Naive thymus-derived CD4-positive, alpha-beta T cell (primary cell): Measurements from ENCODE around the gene GPR78. TPM values are rescaled to one million over a fixed set of nuclear protein-coding genes. Genes with fewer than 3 reads are reported as not detected.

ENCODE experiments used
- ATAC-seq: fragments of 150-1000 bp; cut with Tn5 transposase; 2 replicates; pipeline ENCODE4 v1.10.0; 2021; ENCODE audit warnings: mild to moderate bottlenecking, moderate library complexity
- CTCF ChIA-PET: fragments of 350-600 bp; sonication (Branson Sonifier 250); formaldehyde crosslinking; loops from one replicate; lab custom pipeline; 2021; ENCODE audit warnings: antibody characterized with exemption; lab: Charles Lee
- POLR2A ChIA-PET: fragments of 350-600 bp; sonication (Branson Sonifier 250); formaldehyde crosslinking; loops from one replicate; lab custom pipeline; 2021; ENCODE audit warnings: antibody characterized with exemption, inconsistent platforms; lab: Charles Lee
- DNase-seq, 9 donors: peaks; one replicate each; pipeline versions ENCODE4 v3.0.0 to v3.0.0-alpha.2; 2020 to 2022; ENCODE audit warnings: mixed read lengths in 1 of 9
- H3K27ac ChIP-seq: one replicate; pipeline ENCODE4 v1.7.0; 2013; ENCODE audit warnings: mild to moderate bottlenecking, low read depth, low read length, moderate library complexity
- H3K27me3 ChIP-seq, 2 donors: one replicate each; pipeline ENCODE4 v1.7.0; 2013; ENCODE audit warnings: low read length in 2 of 2, mild to moderate bottlenecking in 2 of 2, moderate library complexity in 2 of 2; ENCODE audit not compliant: control insufficient read depth in 2 of 2, insufficient read depth in 2 of 2
- H3K36me3 ChIP-seq, 3 experiments: 1 replicate in 2 of 3; 2 replicates in 1 of 3; pipeline ENCODE4 v1.7.0; 2013; ENCODE audit warnings: low read length in 3 of 3, mild to moderate bottlenecking in 3 of 3, moderate library complexity in 1 of 3; ENCODE audit not compliant: insufficient read depth in 3 of 3, control insufficient read depth in 2 of 3
- H3K4me1 ChIP-seq, 2 donors: one replicate each; pipeline ENCODE4 v1.7.0; 2013; ENCODE audit warnings: low read length in 2 of 2, mild to moderate bottlenecking in 2 of 2, moderate library complexity in 1 of 2; ENCODE audit not compliant: control insufficient read depth in 2 of 2, insufficient read depth in 2 of 2
- H3K4me3 ChIP-seq: 2 replicates; pipeline ENCODE4 v1.7.0; 2013; ENCODE audit warnings: mild to moderate bottlenecking, low read length
- H3K9me3 ChIP-seq, 3 experiments: 1 replicate in 2 of 3; 2 replicates in 1 of 3; pipeline ENCODE4 v1.7.0; 2013; ENCODE audit warnings: low read length in 3 of 3; ENCODE audit not compliant: control insufficient read depth in 2 of 3
- H3K27ac Mint-ChIP-seq, 9 donors: one replicate each; pipeline ENCODE4 v1.8.0; 2020 to 2022; ENCODE audit warnings: mixed read lengths in 9 of 9, mild to moderate bottlenecking in 8 of 9, moderate library complexity in 5 of 9, inconsistent platforms in 2 of 9
- H3K27me3 Mint-ChIP-seq, 5 donors: one replicate each; pipeline ENCODE4 v1.8.0; 2021 to 2022; ENCODE audit warnings: mixed read lengths in 5 of 5, mild to moderate bottlenecking in 1 of 5
- H3K36me3 Mint-ChIP-seq, 5 donors: one replicate each; pipeline ENCODE4 v1.8.0; 2020 to 2022; ENCODE audit warnings: mixed read lengths in 5 of 5, mild to moderate bottlenecking in 3 of 5, inconsistent platforms in 1 of 5
- H3K4me1 Mint-ChIP-seq, 7 donors: one replicate each; pipeline ENCODE4 v1.8.0; 2020 to 2022; ENCODE audit warnings: mixed read lengths in 7 of 7, mild to moderate bottlenecking in 3 of 7, inconsistent platforms in 1 of 7
- H3K4me3 Mint-ChIP-seq, 10 donors: one replicate each; pipeline ENCODE4 v1.8.0; 2020 to 2022; ENCODE audit warnings: mild to moderate bottlenecking in 10 of 10, mixed read lengths in 10 of 10, moderate library complexity in 6 of 10, inconsistent platforms in 2 of 10
- H3K9me3 Mint-ChIP-seq, 11 donors: one replicate each; pipeline ENCODE4 v1.8.0; 2020 to 2022; ENCODE audit warnings: mixed read lengths in 11 of 11, mild to moderate bottlenecking in 4 of 11, inconsistent platforms in 1 of 11, moderate library complexity in 1 of 11
- intact Hi-C, 2 donors: fragments of 100-400 bp; cut with micrococcal nuclease; formaldehyde crosslinking; loops; one replicate each; pipeline ENCODE4 v1.15.1; 2023
- polyA plus RNA-seq, 2 donors: library from polyadenylated mRNA; unstranded; fragments of 300-500 nt; fragmentation: Illumina TruSeq; gene quantifications; one replicate each; pipeline ENCODE4 v1.2.3, GENCODE V29; 2021
- total RNA-seq, 6 experiments: library from RNA in 5 of 6; stranded (reverse) in 5 of 6; gene quantifications; 1 replicate in 5 of 6; 2 replicates in 1 of 6; pipeline ENCODE4 v1.2.3 and lab custom pipeline; 2021 to 2026

GPR78 gene
- total and polyA plus RNA-seq, 7 experiments from 2014 or later, result not detected

GRCh38 chr4:8579526-8580320 is 469 bp upstream of the GPR78 start:
- Histone ChIP-seq H3K4me1 (no peaks in the 10 kb centered on the region), H3K4me3 (no peak overlapping the region), H3K27me3 (no peaks in the 10 kb centered on the region), H3K27ac (no peak overlapping the region), H3K36me3 (no peaks in the 10 kb centered on the region), H3K9me3 (no peaks in the 10 kb centered on the region)
- no peak for ATAC-seq
- H3K4me1 Mint-ChIP-seq, result no peaks in the 10 kb centered on the region
- H3K27ac Mint-ChIP-seq, result no peak overlapping the region
- ChIA-PET POLR2A (no interaction called here), CTCF (no interaction called here)
- no peaks in the 10 kb centered on the region for H3K36me3 Mint-ChIP-seq
- DNase-seq, result no peak
- no peak overlapping the region for H3K4me3 Mint-ChIP-seq
- H3K27me3 Mint-ChIP-seq, result peaks cover 0 to 44% (median 25%) of the 10 kb centered on the region in 5 donors
- intact Hi-C loops, result no loop called here
- H3K9me3 Mint-ChIP-seq, result peaks cover 0 to 3% (median 0%) of the 10 kb centered on the region in 11 donors

DNA sequence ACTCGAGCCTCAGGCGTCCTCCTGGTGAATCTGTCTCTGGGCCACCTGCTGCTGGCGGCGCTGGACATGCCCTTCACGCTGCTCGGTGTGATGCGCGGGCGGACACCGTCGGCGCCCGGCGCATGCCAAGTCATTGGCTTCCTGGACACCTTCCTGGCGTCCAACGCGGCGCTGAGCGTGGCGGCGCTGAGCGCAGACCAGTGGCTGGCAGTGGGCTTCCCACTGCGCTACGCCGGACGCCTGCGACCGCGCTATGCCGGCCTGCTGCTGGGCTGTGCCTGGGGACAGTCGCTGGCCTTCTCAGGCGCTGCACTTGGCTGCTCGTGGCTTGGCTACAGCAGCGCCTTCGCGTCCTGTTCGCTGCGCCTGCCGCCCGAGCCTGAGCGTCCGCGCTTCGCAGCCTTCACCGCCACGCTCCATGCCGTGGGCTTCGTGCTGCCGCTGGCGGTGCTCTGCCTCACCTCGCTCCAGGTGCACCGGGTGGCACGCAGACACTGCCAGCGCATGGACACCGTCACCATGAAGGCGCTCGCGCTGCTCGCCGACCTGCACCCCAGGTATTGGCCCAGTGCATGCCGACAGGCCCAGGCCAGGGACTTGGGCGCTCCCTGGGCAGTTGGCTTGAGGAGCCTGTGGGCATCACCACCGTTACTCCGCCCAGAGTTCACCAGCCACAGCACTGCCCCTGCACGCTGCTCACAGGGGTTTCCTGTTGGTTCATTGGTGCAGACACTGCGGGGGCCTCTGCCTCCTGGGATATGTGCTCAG is 1.1 kb downstream of the GPR78 start:
- Mint-ChIP-seq H3K27ac (no peak overlapping the region), H3K4me3 (no peak overlapping the region), H3K9me3 (peaks cover 0 to 3% (median 0%) of the 10 kb centered on the region in 11 donors), H3K36me3 (no peaks in the 10 kb centered on the region), H3K4me1 (no peaks in the 10 kb centered on the region), H3K27me3 (peaks cover 0 to 53% (median 25%) of the 10 kb centered on the region in 5 donors)
- POLR2A ChIA-PET, result no interaction called here
- no peak overlapping the region for H3K4me3 ChIP-seq
- no peaks in the 10 kb centered on the region for H3K27me3 ChIP-seq
- H3K4me1 ChIP-seq, result no peaks in the 10 kb centered on the region
- no peaks in the 10 kb centered on the region for H3K36me3 ChIP-seq
- CTCF ChIA-PET, result no interaction called here
- DNase-seq (no peak), ATAC-seq (no peak)
- H3K9me3 ChIP-seq, result no peaks in the 10 kb centered on the region
- intact Hi-C loops, result no loop called here
- no peak overlapping the region for H3K27ac ChIP-seq

DNA sequence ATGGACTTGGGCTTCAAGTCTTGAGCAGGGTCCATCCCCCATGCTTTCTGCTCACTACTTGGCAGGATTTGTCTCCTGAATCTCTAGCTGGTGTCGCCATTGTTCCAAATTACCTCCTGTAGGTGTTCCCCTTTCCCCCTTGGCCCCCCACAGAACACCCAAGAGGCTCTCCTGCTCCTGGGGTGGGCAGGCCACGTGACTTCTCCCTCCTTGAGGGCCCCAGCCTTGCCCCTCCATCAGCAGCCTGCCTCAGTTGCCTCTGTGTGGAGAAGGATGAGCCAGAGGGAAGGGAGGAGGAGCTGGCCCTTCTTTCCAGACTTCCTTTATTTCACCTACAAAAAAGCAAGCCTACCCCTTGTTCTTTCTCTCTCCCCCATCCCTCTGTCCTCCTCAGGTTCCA is 1.8 kb downstream of the GPR78 start:
- Histone ChIP-seq H3K27me3 (no peaks in the 10 kb centered on the region), H3K4me3 (no peak overlapping the region), H3K27ac (no peak overlapping the region), H3K4me1 (no peaks in the 10 kb centered on the region), H3K36me3 (no peaks in the 10 kb centered on the region), H3K9me3 (no peaks in the 10 kb centered on the region)
- no peak for DNase-seq
- Mint-ChIP-seq H3K27me3 (peaks cover 0 to 52% (median 21%) of the 10 kb centered on the region in 5 donors), H3K4me1 (no peaks in the 10 kb centered on the region), H3K36me3 (no peaks in the 10 kb centered on the region), H3K4me3 (no peak overlapping the region), H3K27ac (peak overlapping the region in 1 of 9 donors; percentile 59), H3K9me3 (peaks cover 0 to 3% (median 0%) of the 10 kb centered on the region in 11 donors)
- intact Hi-C loops, result no loop called here
- CTCF ChIA-PET, result no interaction called here
- ATAC-seq, result no peak
- POLR2A ChIA-PET, result no interaction called here

DNA sequence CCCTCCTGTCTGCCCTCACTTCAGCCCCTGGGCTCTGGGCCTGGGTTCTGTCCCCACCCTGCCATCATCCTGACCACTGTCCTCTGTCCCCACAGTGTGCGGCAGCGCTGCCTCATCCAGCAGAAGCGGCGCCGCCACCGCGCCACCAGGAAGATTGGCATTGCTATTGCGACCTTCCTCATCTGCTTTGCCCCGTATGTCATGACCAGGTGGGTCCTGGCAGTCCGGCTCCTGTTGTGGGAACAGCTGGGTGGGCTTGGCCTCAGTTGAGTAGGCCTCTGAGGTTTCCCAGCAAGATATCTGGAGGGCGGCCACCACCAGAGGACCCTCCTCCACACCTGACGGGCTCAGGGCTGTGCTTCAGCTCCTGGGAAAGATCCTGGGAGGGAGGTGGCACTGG is 2.2 kb downstream of the GPR78 start:
- no peaks in the 10 kb centered on the region for H3K36me3 Mint-ChIP-seq
- ChIA-PET POLR2A (no interaction called here), CTCF (no interaction called here)
- Histone ChIP-seq H3K4me1 (no peaks in the 10 kb centered on the region), H3K27ac (no peak overlapping the region), H3K36me3 (no peaks in the 10 kb centered on the region), H3K27me3 (no peaks in the 10 kb centered on the region), H3K9me3 (no peaks in the 10 kb centered on the region), H3K4me3 (no peak overlapping the region)
- no peaks in the 10 kb centered on the region for H3K4me1 Mint-ChIP-seq
- DNase-seq (no peak), ATAC-seq (no peak)
- peak overlapping the region in 1 of 9 donors; percentile 59 for H3K27ac Mint-ChIP-seq
- H3K9me3 Mint-ChIP-seq, result peaks cover 0 to 3% (median 0%) of the 10 kb centered on the region in 11 donors
- intact Hi-C loops, result no loop called here
- peaks cover 0 to 49% (median 20%) of the 10 kb centered on the region in 5 donors for H3K27me3 Mint-ChIP-seq
- H3K4me3 Mint-ChIP-seq, result no peak overlapping the region

DNA sequence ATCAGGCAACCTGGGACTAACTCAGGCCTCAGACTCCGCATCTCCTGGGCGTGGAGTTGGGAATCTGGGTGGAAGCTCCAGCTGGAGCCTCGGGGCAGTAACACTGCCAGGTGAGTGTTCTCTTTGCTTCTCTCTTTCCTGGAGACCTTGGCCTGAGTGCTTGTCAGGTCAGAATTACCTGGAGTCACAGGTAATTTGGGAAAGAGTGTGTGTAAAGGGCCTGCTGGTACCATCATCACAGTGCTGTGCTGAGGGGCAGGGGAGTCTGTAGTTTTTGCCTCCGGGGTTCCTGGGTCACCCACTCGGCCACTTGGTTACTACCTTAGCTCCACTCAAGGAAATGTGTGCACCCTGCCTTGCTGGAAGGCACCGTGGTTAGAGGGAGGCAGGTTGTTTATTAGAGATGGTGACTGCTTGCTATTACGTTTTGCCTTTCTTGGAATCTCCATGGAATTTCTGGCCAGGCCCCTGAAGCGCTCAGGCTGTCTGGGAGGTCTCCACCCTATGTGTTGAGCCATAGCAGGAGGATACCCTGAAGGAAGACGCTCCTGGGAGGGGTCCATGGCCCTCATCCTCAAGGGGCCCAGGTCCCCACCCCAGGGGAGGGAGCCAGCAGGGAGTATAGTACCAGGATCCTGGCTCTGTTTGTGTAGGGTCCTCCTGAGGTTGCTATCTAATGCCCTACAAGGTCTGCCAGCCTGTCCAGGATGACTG is 2.9 kb downstream of the GPR78 start:
- no peaks in the 10 kb centered on the region for H3K27me3 ChIP-seq
- no peaks in the 10 kb centered on the region for H3K9me3 ChIP-seq
- CTCF ChIA-PET, result no interaction called here
- ATAC-seq (no peak), DNase-seq (no peak)
- H3K36me3 Mint-ChIP-seq, result no peaks in the 10 kb centered on the region
- no peak overlapping the region for H3K4me3 Mint-ChIP-seq
- peaks cover 0 to 43% (median 15%) of the 10 kb centered on the region in 5 donors for H3K27me3 Mint-ChIP-seq
- no peaks in the 10 kb centered on the region for H3K4me1 ChIP-seq
- H3K27ac ChIP-seq, result no peak overlapping the region
- H3K9me3 Mint-ChIP-seq, result peaks cover 0 to 3% (median 0%) of the 10 kb centered on the region in 11 donors
- H3K27ac Mint-ChIP-seq, result no peak overlapping the region
- H3K36me3 ChIP-seq, result no peaks in the 10 kb centered on the region
- intact Hi-C loops, result no loop called here
- no peak overlapping the region for H3K4me3 ChIP-seq
- H3K4me1 Mint-ChIP-seq, result no peaks in the 10 kb centered on the region
- POLR2A ChIA-PET, result no interaction called here

- H3K36me3 Mint-ChIP-seq, result no peaks in the 10 kb centered on the region
- peaks cover 0 to 3% (median 0%) of the 10 kb centered on the region in 11 donors for H3K9me3 Mint-ChIP-seq
- POLR2A ChIA-PET, result no interaction called here
- DNase-seq (no peak), ATAC-seq (no peak)
- no peak overlapping the region for H3K27ac Mint-ChIP-seq
- H3K27me3 Mint-ChIP-seq, result peaks cover 0 to 38% (median 14%) of the 10 kb centered on the region in 5 donors
- H3K27ac ChIP-seq, result no peak overlapping the region
- H3K4me1 Mint-ChIP-seq, result no peaks in the 10 kb centered on the region
- no peaks in the 10 kb centered on the region for H3K4me1 ChIP-seq
- no peak overlapping the region for H3K4me3 ChIP-seq
- H3K9me3 ChIP-seq, result no peaks in the 10 kb centered on the region
- H3K27me3 ChIP-seq, result no peaks in the 10 kb centered on the region
- CTCF ChIA-PET, result interaction anchor here (0.5 kb wide), 1 partner anchor 1484 kb away, joined by 3 read pairs; no protein-coding TSS in a partner anchor
- intact Hi-C loops, result no loop called here
- H3K36me3 ChIP-seq, result no peaks in the 10 kb centered on the region
- H3K4me3 Mint-ChIP-seq, result no peak overlapping the region
Observed at GRCh38 chr4:8583655-8584025, 3.4 kb downstream of the GPR78 start.
